ENCODE results near the gene ZNF445.
"Not testable (repeated sequence)": the region's sequence is repeated elsewhere in the genome, so short reads cannot be mapped to it uniquely, and the experiment has no call there.

Gene ZNF445

GRCh38 chr3:44434834-44435510, 42.5 kb downstream of the ZNF445 start:
- DNase-seq, result no peak

GRCh38 chr3:44430466-44430865, 47.0 kb downstream of the ZNF445 start:
- DNase-seq, result no peak

- no peak for DNase-seq
Observed at GRCh38 chr3:44429459-44429858, 48.0 kb downstream of the ZNF445 start.

- no peak for DNase-seq
Observed at GRCh38 chr3:44428910-44429309, 48.6 kb downstream of the ZNF445 start.

GRCh38 chr3:44427683-44428082, 49.8 kb downstream of the ZNF445 start:
- DNase-seq, result no peak

- no peak for DNase-seq
Observed at GRCh38 chr3:44424758-44425157, 52.7 kb downstream of the ZNF445 start.

GRCh38 chr3:44421280-44421679, 56.2 kb downstream of the ZNF445 start:
- no peak for DNase-seq

GRCh38 chr3:44420676-44421075, 56.8 kb downstream of the ZNF445 start:
- DNase-seq, result no peak

GRCh38 chr3:44419923-44420650, 57.4 kb downstream of the ZNF445 start:
- DNase-seq, result no peak

- no peak for DNase-seq
Observed at GRCh38 chr3:44419116-44419922, 58.2 kb downstream of the ZNF445 start.

GRCh38 chr3:44418549-44418948, 58.9 kb downstream of the ZNF445 start:
- DNase-seq, result peak in 2 of 4 experiments; percentile 4 to 9

GRCh38 chr3:44418118-44418517, 59.4 kb downstream of the ZNF445 start:
- DNase-seq, result not testable (repeated sequence)

GRCh38 chr3:44416031-44417030, 61.1 kb downstream of the ZNF445 start:
- no peak for DNase-seq

GRCh38 chr3:44415421-44415820, 62.0 kb downstream of the ZNF445 start:
- no peak for DNase-seq

- DNase-seq, result no peak
Observed at GRCh38 chr3:44414517-44415090, 62.9 kb downstream of the ZNF445 start.

GRCh38 chr3:44412365-44412764, 65.1 kb downstream of the ZNF445 start:
- DNase-seq, result no peak

- no peak for DNase-seq
Observed at GRCh38 chr3:44411031-44411645, 66.3 kb downstream of the ZNF445 start.

GRCh38 chr3:44409640-44410410, 67.6 kb downstream of the ZNF445 start:
- no peak for DNase-seq

GRCh38 chr3:44402548-44402947, 74.9 kb downstream of the ZNF445 start:
- DNase-seq, result no peak

GRCh38 chr3:44400771-44401170, 76.7 kb downstream of the ZNF445 start:
- DNase-seq, result no peak

- no peak for DNase-seq
Observed at GRCh38 chr3:44398853-44399252, 78.6 kb downstream of the ZNF445 start.

Data from suppressor macrophage (primary cell).